Sigmoid colon (tissue), 7 donors: ENCODE results near the gene TSC22D4. TPM values are rescaled to one million over a fixed set of nuclear protein-coding genes. Genes with fewer than 3 reads are reported as not detected.

Experiments used
- DNase-seq: peaks from one replicate; pipeline ENCODE4 v3.0.0-alpha.2; 2019
- H3K27ac ChIP-seq, 4 donors: fragments of 200-600 bp; sonication (generic); one replicate each; pipeline ENCODE4 v1.5.1; 2016 to 2019; ENCODE audit warnings: mild to moderate bottlenecking in 1 of 4
- H3K27me3 ChIP-seq, 3 donors: fragments of 200-600 bp; sonication (generic); one replicate each; pipeline ENCODE4 v1.5.1; 2019; ENCODE audit warnings: mild to moderate bottlenecking in 1 of 3
- H3K36me3 ChIP-seq, 4 donors: fragments of 200-600 bp; sonication (generic); one replicate each; pipeline ENCODE4 v1.5.1; 2016 to 2019
- H3K4me1 ChIP-seq, 4 donors: fragments of 200-600 bp; sonication (generic); one replicate each; pipeline ENCODE4 v1.5.1; 2017 to 2019
- H3K4me3 ChIP-seq, 4 donors: fragments of 200-600 bp; sonication (generic); one replicate each; pipeline ENCODE4 v1.5.1; 2017 to 2019; ENCODE audit warnings: mild to moderate bottlenecking in 2 of 4, moderate library complexity in 1 of 4
- H3K9me3 ChIP-seq, 4 donors: fragments of 200-600 bp in 3 of 4; sonication (generic) in 3 of 4; one replicate each; pipeline versions ENCODE4 v1.5.1 to v1.6.1; 2013 to 2019
- CTCF ChIP-seq, 4 experiments: fragments of 450-650 bp in 3 of 4; fragments of 200-600 bp in 1 of 4; IDR thresholded peaks; one replicate each; pipeline ENCODE4 v1.5.1; 2016 to 2019; ENCODE audit warnings: antibody characterized with exemption in 4 of 4, mild to moderate bottlenecking in 3 of 4, moderate library complexity in 2 of 4
- EP300 ChIP-seq, 4 donors: sonication (generic); formaldehyde crosslinking; IDR thresholded peaks; one replicate each; pipeline ENCODE4 v1.6.1; 2017; ENCODE audit warnings: antibody characterized with exemption in 4 of 4
- POLR2A ChIP-seq, 2 donors: fragments of 450-650 bp; IDR thresholded peaks; one replicate each; pipeline ENCODE4 v1.6.1; 2016; ENCODE audit warnings: antibody characterized with exemption in 2 of 2, mild to moderate bottlenecking in 2 of 2, moderate library complexity in 2 of 2
- POLR2AphosphoS5 ChIP-seq, 4 donors: sonication (generic); formaldehyde crosslinking; IDR thresholded peaks; one replicate each; pipeline ENCODE4 v1.6.1; 2017; ENCODE audit warnings: antibody characterized with exemption in 4 of 4
- WGBS, 2 donors: extraction: QIAGEN DNeasy Blood & Tissue Kit; methylation state at CpG; one replicate each; pipeline ENCODE4 v1.1.7; 2013; 5-methylcytosine and 5-hydroxymethylcytosine counted together
- intact Hi-C: fragments of 100-400 bp; cut with DNase I; formaldehyde crosslinking; loops from one replicate; pipeline ENCODE4 v1.15.1; 2023
- polyA plus RNA-seq, 3 donors: library from polyadenylated mRNA; stranded (reverse); fragments of 200-250 nt; gene quantifications; one replicate each; pipeline ENCODE4 v1.2.3, GENCODE V29; 2013
- total RNA-seq, 4 donors: library from RNA; depleted of rRNA; stranded (reverse); fragments of >200 nt; gene quantifications; one replicate each; pipeline ENCODE4 v1.1.0, GENCODE V29; 2016
- donor health status: healthy with polysubstance abuse.
- donor health status: Bipolar disorder and iron deficiency.
- donor health status: healthy.

The TSC22D4 gene
- total and polyA plus RNA-seq, 7 donors = 24.4 to 53.5 (median 31.6) TPM

DNA sequence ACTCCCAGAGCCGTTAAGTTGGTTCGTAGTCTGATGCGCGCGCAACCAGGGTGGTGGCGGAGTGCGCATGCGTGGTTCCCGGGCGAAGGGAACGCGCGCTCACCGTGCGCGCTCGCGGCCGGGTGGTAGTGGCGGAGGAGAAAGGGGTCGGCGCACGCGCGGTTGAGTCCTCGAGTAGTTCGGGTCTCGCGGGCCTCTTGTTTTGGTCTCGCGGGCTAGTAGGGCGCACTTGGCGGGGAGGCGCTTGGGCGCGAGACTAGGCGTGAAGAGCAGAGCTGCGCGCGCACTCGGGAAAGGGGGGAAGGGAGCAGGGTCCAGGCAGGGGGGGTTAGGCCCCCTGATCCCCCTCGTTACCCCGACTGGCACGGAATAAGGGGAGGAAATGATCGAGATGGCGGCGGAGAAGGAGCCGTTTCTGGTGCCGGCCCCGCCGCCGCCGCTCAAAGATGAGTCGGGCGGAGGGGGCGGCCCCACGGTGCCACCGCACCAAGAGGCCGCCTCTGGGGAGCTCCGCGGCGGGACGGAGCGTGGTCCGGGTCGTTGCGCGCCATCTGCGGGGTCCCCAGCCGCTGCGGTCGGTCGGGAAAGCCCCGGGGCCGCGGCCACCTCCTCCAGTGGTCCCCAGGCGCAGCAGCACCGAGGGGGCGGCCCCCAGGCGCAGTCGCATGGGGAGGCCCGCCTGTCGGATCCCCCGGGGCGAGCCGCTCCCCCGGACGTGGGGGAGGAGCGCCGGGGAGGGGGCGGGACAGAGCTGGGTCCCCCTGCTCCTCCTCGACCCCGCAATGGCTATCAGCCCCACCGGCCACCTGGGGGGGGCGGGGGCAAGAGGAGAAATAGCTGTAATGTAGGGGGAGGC is 49.1 kb downstream of the TSC22D4 start, which contains the start of gene MEPCE:
Gene MEPCE, plus strand, starts transcription at position 195 of the 856 bp plus-strand sequence. Its CDS starts 188 bp downstream, at position 383.
- intact Hi-C loops = no loop called here
- H3K27ac ChIP-seq = peak within 1 kb of the TSS; percentile 91 to 100 (median 99)
- H3K4me1 ChIP-seq = peaks cover 0 to 41% (median 37%) of the 10 kb centered on the region in 4 donors
- 0% methylated on average over 95 of the region's 95 CpGs for WGBS, 2 donors
- peak; percentile 99 for DNase-seq
- peaks cover 8 to 27% (median 16%) of the 10 kb centered on the region in 4 donors for H3K36me3 ChIP-seq
- H3K4me3 ChIP-seq = peak within 1 kb of the TSS; percentile 61 to 98 (median 88)
- no peaks in the 10 kb centered on the region for H3K9me3 ChIP-seq
- H3K27me3 ChIP-seq = no peaks in the 10 kb centered on the region
- TF ChIP-seq CTCF (IDR thresholded peaks at IDR 0.05) = no peak
- TF ChIP-seq POLR2AphosphoS5 (IDR thresholded peaks at IDR 0.05) = peak; percentile 5 to 57 (median 24)
- peak in 1 of 4 donors; percentile 39 for TF ChIP-seq EP300 (IDR thresholded peaks at IDR 0.05)
- peak in 1 of 2 donors; percentile 8 for TF ChIP-seq POLR2A (IDR thresholded peaks at IDR 0.05)

- 1% methylated on average over 40 of the region's 40 CpGs for WGBS, 2 donors
- TF ChIP-seq CTCF (IDR thresholded peaks at IDR 0.05) = peak in 2 of 4 experiments; percentile 35 to 38
- TF ChIP-seq EP300 (IDR thresholded peaks at IDR 0.05) = peak in 1 of 4 donors; percentile 93
- TF ChIP-seq POLR2AphosphoS5 (IDR thresholded peaks at IDR 0.05) = peak; percentile 80 to 98 (median 94)
- peak; percentile 74 to 87 for TF ChIP-seq POLR2A (IDR thresholded peaks at IDR 0.05)
- peak; percentile 100 for DNase-seq
- Histone ChIP-seq H3K4me1 (peaks cover 0 to 35% (median 30%) of the 10 kb centered on the region in 4 donors), H3K36me3 (peaks cover 8 to 21% (median 14%) of the 10 kb centered on the region in 4 donors), H3K4me3 (peak overlapping the region; percentile 61 to 98 (median 88)), H3K9me3 (no peaks in the 10 kb centered on the region), H3K27ac (peak overlapping the region; percentile 91 to 100 (median 99)), H3K27me3 (no peaks in the 10 kb centered on the region)
- intact Hi-C loops = no loop called here
Observed at GRCh38 chr7:100428967-100429636, 49.9 kb downstream of the TSC22D4 start.

DNA sequence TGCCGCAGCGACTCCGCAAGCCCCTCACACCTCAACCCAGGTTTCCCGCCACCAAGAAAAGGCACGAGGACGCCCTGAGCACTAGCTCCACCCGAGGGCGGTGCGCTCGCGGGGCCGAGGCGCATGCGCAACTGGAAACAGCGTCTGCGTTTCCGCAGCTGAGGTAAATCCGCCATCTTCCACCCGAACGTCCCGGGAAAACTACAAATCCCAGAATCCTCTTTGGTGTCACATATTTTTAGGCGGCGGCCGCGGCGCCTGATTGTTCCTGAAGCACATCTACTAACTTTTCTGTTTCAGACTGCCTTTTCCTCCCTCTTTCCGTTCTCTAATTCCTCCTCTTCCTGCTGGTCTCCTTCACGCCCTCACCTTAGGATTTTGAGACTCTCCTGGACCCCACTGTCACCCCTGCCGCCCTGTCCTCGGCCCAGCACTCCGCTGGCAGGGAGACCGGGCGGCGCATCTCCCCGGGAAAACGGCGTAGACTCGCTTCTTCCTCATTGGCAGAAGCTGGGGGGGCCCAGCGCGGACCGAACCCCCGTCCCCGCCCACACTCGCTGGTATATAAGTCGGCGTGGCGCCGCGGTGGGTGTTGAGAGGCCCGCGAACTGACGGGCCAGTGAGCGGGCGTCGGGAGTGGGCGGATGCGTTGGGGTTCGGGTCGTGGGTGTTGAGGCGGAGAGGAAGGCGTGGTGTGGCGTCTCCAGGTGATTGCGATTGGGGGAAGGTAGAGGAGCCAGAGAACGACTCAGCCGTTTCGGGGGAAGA is 50.6 kb downstream of the TSC22D4 start, which contains the start of gene ZCWPW1:
Gene ZCWPW1, minus strand, starts transcription at position 505 of the 768 bp plus-strand sequence. CDS start 8,054 bp downstream, outside the sequence.
- 1% methylated on average over 66 of the region's 66 CpGs for WGBS, 2 donors
- Histone ChIP-seq H3K4me3 (peak within 1 kb of the TSS; percentile 61 to 98 (median 88)), H3K27me3 (no peaks in the 10 kb centered on the region), H3K9me3 (no peaks in the 10 kb centered on the region), H3K27ac (peak within 1 kb of the TSS; percentile 91 to 100 (median 99)), H3K4me1 (peaks cover 0 to 35% (median 30%) of the 10 kb centered on the region in 4 donors), H3K36me3 (peaks cover 1 to 16% (median 7%) of the 10 kb centered on the region in 4 donors)
- peak; percentile 99 for DNase-seq
- no peak for TF ChIP-seq CTCF (IDR thresholded peaks at IDR 0.05)
- TF ChIP-seq EP300 (IDR thresholded peaks at IDR 0.05) = peak in 1 of 4 donors; percentile 8
- TF ChIP-seq POLR2AphosphoS5 (IDR thresholded peaks at IDR 0.05) = peak; percentile 99 to 100 (median 100)
- peak; percentile 100 for TF ChIP-seq POLR2A (IDR thresholded peaks at IDR 0.05)
- intact Hi-C loops = no loop called here

DNA sequence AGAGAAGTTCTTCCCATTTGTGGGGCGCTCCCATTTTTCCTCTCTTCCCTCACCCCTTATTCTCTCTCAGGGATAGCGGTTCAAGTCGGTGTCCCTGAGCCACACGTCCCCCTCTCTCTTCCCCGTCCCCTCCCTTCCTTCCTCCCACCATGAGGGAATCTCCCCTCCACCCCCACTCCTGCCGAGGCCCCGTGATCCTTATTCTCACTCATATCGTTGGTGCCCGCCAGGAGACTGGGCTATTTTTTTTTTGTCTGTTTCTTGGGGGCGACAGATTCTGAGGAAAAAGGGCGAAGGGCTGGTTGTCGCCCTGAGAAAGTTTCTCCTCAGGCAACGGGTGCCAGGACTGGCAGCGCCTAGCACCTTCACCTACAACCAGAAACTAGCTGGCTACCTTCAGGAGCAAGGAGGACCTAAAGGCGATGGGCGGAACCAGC is 51.2 kb downstream of the TSC22D4 start:
- no peak for DNase-seq
- Histone ChIP-seq H3K27ac (peak overlapping the region; percentile 91 to 100 (median 99)), H3K4me3 (peak overlapping the region in 3 of 4 donors; percentile 61 to 90 (median 85)), H3K36me3 (peaks cover 0 to 16% (median under 1%) of the 10 kb centered on the region in 4 donors), H3K27me3 (no peaks in the 10 kb centered on the region), H3K4me1 (peaks cover 0 to 35% (median 29%) of the 10 kb centered on the region in 4 donors), H3K9me3 (no peaks in the 10 kb centered on the region)
- intact Hi-C loops = no loop called here
- TF ChIP-seq CTCF (IDR thresholded peaks at IDR 0.05) (no peak), EP300 (IDR thresholded peaks at IDR 0.05) (no peak), POLR2AphosphoS5 (IDR thresholded peaks at IDR 0.05) (no peak), POLR2A (IDR thresholded peaks at IDR 0.05) (no peak)
- WGBS, 2 donors = 53 to 67% methylated on average over 16 of the region's 16 CpGs
